Measurements from ENCODE around the gene SFT2D1.
"Not testable (repeated sequence)": the region's sequence is repeated elsewhere in the genome, so short reads cannot be mapped to it uniquely, and the experiment has no call there.

Gene SFT2D1

GRCh38 chr6:166342349-166343149 is at the start of gene SFT2D1:
Gene SFT2D1, minus strand, starts transcription at chr6:166342545. Its CDS starts 64 bp downstream, at chr6:166342481.
- DNase-seq (ENCODE audit: low read depth in 2 of 2) = peak; percentile 65 to 68

- no peak for DNase-seq (ENCODE audit: low read depth in 2 of 2)
Measured at GRCh38 chr6:166389119-166389518, 46.8 kb upstream of the SFT2D1 start.

GRCh38 chr6:166388290-166389004 is 46.1 kb upstream of the SFT2D1 start:
- no peak for DNase-seq (ENCODE audit: low read depth in 2 of 2)

- no peak for DNase-seq (ENCODE audit: low read depth in 2 of 2)
Measured at GRCh38 chr6:166387642-166388289, 45.4 kb upstream of the SFT2D1 start.

- not testable (repeated sequence) for DNase-seq (ENCODE audit: low read depth in 2 of 2)
Measured at GRCh38 chr6:166387098-166387497, 44.8 kb upstream of the SFT2D1 start.

- DNase-seq (ENCODE audit: low read depth in 2 of 2) = no peak
Measured at GRCh38 chr6:166386111-166386510, 43.8 kb upstream of the SFT2D1 start.

- DNase-seq (ENCODE audit: low read depth in 2 of 2) = not testable (repeated sequence)
Measured at GRCh38 chr6:166383802-166384363, 41.5 kb upstream of the SFT2D1 start.

- DNase-seq (ENCODE audit: low read depth in 2 of 2) = peak; percentile 82 to 88
Measured at GRCh38 chr6:166382933-166383801, 40.8 kb upstream of the SFT2D1 start, which contains the start of gene MPC1. Gene MPC1, minus strand, starts transcription at chr6:166382940. Its CDS starts 64 bp downstream, at chr6:166382876.

- no peak for DNase-seq (ENCODE audit: low read depth in 2 of 2)
Measured at GRCh38 chr6:166382500-166382932, 40.2 kb upstream of the SFT2D1 start.

- peak; percentile 45 to 48 for DNase-seq (ENCODE audit: low read depth in 2 of 2)
Measured at GRCh38 chr6:166381733-166382499, 39.6 kb upstream of the SFT2D1 start.

GRCh38 chr6:166381381-166381732 is 39.0 kb upstream of the SFT2D1 start:
- no peak for DNase-seq (ENCODE audit: low read depth in 2 of 2)

- DNase-seq (ENCODE audit: low read depth in 2 of 2) = no peak
Measured at GRCh38 chr6:166379800-166380199, 37.5 kb upstream of the SFT2D1 start.

- no peak for DNase-seq (ENCODE audit: low read depth in 2 of 2)
Measured at GRCh38 chr6:166379103-166379586, 36.8 kb upstream of the SFT2D1 start.

- DNase-seq (ENCODE audit: low read depth in 2 of 2) = no peak
Measured at GRCh38 chr6:166377721-166378120, 35.4 kb upstream of the SFT2D1 start.

- DNase-seq (ENCODE audit: low read depth in 2 of 2) = no peak
Measured at GRCh38 chr6:166375013-166375412, 32.7 kb upstream of the SFT2D1 start.

- DNase-seq (ENCODE audit: low read depth in 2 of 2) = no peak
Measured at GRCh38 chr6:166370489-166370888, 28.1 kb upstream of the SFT2D1 start.

- no peak for DNase-seq (ENCODE audit: low read depth in 2 of 2)
Measured at GRCh38 chr6:166369782-166370181, 27.4 kb upstream of the SFT2D1 start.

- DNase-seq (ENCODE audit: low read depth in 2 of 2) = no peak
Measured at GRCh38 chr6:166366921-166367320, 24.6 kb upstream of the SFT2D1 start.

GRCh38 chr6:166365806-166366205 is 23.5 kb upstream of the SFT2D1 start:
- no peak for DNase-seq (ENCODE audit: low read depth in 2 of 2)

- DNase-seq (ENCODE audit: low read depth in 2 of 2) = no peak
Measured at GRCh38 chr6:166365221-166365620, 22.9 kb upstream of the SFT2D1 start.

Data from stimulated activated CD8-positive, alpha-beta memory T cell treated with anti-CD3 and anti-CD28 coated beads, Interleukin-7, amount 100 ng/mL, for 1 hour (primary cell).